GM20431 (cell line): ENCODE data around the gene NCAPD3.
"Not testable (repeated sequence)": the region's sequence is repeated elsewhere in the genome, so short reads cannot be mapped to it uniquely, and the experiment has no call there.

Source experiments
- in situ Hi-C: fragments of 300-500 bp; cut with MseI, MboI; formaldehyde crosslinking; loops from one replicate; pipeline ENCODE4 v1.15.0; 2020; ENCODE audit warnings: low sequenced_read_pairs; ENCODE audit not compliant: unreplicated experiment

Gene NCAPD3

GRCh38 chr11:134223836-134224709, at the start of gene NCAPD3, which contains the start of gene VPS26B:
TSS of gene NCAPD3 (minus strand) at chr11:134223967. CDS start at chr11:134223926, 41 bp downstream.
TSS of gene VPS26B (plus strand) at chr11:134224671. CDS start at chr11:134225123, 452 bp downstream.
- in situ Hi-C loops, result no loop called here

DNA sequence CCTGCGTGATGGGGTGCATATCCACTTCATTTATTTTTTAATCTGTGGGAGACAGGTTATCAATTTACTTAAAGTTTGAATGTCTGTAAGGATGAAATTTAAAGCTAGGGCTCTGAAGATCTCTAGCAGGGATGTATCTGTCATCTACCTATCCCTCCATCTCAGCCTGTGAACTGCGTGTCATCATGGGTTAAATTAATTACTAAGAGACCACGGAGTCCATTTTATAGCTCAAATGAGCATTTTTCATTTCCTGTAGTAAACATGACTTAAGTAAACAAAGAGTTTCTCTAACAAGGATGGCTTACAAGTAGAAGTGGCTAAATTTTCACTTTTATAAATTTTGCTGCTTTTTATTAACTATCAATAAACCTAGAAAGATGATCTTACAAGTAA, 49.5 kb upstream of the NCAPD3 start:
- in situ Hi-C loops, result no loop called here

GRCh38 chr11:134272381-134273316, 48.9 kb upstream of the NCAPD3 start:
- in situ Hi-C loops, result no loop called here

DNA sequence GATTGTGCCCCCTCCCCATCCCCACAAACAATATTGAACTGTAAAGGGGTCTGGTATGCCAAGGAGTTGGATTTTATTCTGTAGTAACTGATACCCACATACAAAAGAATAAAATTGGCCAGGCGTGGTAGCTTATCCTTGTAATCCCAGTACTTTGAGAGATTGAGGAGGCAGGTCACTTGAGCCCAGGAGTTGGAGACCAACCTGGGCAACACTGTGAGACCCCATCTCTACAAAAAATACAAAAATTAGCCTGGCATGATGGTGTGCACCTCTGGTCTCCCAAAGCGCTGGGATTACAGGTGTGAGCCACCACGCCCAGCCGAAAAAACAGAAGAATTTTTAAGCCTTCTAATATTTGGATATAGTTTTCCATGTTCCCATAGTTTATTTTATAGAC, 48.2 kb upstream of the NCAPD3 start:
- in situ Hi-C loops, result no loop called here

GRCh38 chr11:134270250-134270714, 46.5 kb upstream of the NCAPD3 start:
- in situ Hi-C loops, result no loop called here

- in situ Hi-C loops, result no loop called here
Observed at GRCh38 chr11:134267966-134268365, 44.2 kb upstream of the NCAPD3 start.

DNA sequence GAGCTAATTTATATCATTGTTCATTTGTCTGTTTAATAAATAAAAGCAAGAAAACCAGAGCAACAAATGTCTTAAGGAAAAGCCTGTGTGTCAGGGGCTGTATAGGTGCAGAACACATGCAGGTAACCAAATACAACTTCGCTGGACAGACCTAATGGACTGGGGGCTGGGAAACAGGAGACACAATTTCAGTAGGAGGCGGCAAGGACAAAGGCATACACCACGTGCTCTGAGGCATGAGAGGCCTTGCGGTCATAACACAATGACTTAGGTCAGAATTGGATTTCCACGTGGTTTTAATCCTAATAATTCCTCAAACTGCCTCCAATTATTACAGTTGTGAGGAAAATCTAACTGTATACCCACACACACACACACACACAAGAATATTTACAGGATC, 43.7 kb upstream of the NCAPD3 start:
- in situ Hi-C loops, result no loop called here

GRCh38 chr11:134266841-134267251, 43.1 kb upstream of the NCAPD3 start:
- in situ Hi-C loops, result no loop called here

DNA sequence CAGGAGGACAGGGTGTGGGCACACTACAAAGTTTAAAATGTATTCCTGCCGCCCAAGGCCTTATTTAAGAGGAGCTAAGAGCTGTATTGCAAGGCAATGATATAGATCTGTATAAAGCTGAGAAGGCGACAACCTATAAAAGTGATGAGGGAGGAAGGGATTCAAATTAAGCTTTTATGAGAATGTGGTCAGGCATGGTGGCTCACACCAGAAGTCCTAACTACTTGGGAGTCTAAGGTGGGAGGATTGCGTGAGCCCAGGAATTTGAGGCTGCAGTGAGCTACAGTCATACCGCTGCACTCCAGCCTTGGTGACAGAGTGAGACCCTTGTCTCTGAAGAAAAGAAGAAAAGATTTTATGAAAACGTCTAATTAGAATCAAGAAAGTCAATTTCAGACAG, 42.7 kb upstream of the NCAPD3 start:
- in situ Hi-C loops, result no loop called here

GRCh38 chr11:134264966-134265764, 41.4 kb upstream of the NCAPD3 start:
- in situ Hi-C loops, result no loop called here

DNA sequence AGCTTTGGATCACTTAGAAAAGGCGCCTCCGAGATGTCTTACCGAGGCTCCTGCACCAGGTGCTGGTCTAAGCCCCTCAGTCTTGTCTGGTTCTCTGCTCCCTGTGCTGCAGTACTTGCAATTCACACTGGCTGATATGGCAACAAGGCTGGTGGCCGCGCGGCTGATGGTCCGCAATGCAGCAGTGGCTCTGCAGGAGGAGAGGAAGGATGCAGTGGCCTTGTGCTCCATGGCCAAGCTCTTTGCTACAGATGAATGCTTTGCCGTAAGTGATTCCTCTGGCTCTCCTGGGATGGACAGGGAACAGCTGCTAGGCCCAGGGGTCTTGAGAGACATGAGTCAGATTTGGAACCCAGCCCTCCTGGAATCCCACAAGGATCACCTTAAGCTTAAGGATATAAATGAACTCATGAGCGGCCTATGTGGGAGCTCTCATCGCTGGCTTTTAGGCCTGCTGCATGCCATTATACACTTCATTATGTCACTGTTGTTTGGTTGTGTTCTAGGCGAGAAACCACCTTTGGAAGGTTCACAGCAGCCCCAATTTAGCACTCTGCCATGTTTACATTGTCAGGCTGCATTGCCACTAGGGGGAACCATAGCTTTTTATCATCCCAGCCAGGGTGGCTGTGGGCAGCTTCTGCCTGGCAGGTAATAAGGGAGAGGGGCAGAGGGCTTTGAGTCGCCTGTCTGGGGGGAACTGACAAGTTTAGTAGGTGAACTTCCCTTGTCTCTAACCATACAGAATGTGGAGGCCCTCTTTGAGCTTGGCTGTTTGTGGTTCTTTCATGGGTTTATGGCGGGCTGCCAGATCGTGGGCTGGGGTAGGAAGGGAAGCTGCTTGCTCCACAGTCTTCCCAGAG, 38.1 kb upstream of the NCAPD3 start:
- in situ Hi-C loops, result no loop called here

DNA sequence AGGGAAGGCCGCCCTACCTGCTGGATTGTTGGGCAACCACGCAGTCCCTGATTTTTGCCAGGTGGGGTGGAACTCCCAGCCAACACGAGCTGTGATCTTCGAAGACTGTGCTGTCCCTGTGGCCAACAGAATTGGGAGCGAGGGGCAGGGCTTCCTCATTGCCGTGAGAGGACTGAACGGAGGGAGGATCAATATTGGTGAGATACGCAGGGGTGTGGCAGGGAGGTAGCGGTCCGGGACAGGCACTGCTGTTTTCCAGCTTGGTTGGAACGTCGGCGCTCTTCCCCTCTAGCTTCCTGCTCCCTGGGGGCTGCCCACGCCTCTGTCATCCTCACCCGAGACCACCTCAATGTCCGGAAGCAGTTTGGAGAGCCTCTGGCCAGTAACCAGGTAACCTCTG, 37.2 kb upstream of the NCAPD3 start:
- in situ Hi-C loops, result no loop called here

DNA sequence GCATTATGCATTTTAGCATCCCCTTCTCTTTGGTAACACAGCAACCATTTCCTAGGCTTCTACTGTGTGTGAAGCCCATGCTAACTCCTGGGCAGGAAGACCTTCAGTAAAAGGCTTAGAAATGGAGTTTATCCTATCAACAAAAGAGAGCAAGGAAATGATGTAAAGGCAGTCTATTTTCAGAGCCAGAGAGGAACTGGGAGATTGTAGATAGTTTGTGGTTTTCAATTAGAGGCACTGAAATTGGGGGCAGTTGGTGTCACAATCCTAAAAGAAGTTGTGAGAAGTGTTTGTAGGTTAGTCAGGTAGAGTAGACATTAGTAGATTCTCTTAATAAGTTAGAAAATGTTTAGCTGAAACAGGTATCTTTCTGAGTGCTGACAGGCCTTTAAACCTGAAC, 36.7 kb upstream of the NCAPD3 start:
- in situ Hi-C loops, result no loop called here

- in situ Hi-C loops, result no loop called here
Observed at GRCh38 chr11:134258577-134258976, 34.8 kb upstream of the NCAPD3 start.

GRCh38 chr11:134257101-134257500, 33.3 kb upstream of the NCAPD3 start:
- in situ Hi-C loops, result no loop called here

GRCh38 chr11:134255184-134255561, 31.4 kb upstream of the NCAPD3 start:
- in situ Hi-C loops, result not testable (repeated sequence)

DNA sequence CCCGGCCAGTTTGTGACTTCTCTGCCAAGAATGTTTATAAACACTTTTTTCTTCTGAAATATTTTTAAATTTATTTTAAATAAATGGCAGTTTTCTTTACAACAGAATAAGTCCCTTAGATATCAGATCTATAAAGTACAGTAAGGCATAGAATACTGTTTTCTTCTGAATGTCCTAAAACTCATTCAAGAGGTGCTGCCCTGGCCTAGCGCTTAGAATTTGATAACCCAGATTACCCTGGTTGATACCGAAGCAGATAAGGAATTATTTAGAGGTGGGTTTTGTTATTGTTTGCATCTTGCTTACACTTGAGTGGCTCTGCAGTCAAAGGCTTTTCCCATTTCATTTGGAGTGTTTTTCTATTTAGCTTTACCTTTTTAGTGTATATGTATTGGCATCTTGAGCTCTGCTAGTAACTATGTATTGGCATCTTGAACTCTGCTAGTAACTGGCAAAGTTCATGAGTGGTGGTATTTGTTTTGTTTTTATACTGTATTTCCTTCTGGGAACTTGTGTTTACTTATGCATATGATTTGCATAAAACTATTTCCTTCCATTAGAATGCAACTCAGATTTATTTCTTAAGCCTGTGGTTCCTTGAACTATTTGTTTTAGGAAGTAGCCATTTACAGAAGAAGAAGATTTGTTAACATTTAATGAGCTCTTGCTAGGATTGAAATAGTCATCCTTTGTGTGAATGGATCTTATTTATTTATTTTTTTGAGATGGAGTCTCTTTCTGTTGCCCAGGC, 30.8 kb upstream of the NCAPD3 start:
- in situ Hi-C loops, result no loop called here
